Neural cell (in vitro differentiated cells): ENCODE results near the gene IQSEC2. TPM values are rescaled to one million over a fixed set of nuclear protein-coding genes. Genes with fewer than 3 reads are reported as not detected.

ENCODE experiments used
- H2AFZ ChIP-seq: fragments of 200-600, 300-800 bp; sonication (generic), shearing (Covaris generic); 2 replicates; pipeline ENCODE4 v1.6.0; 2014; ENCODE audit warnings: low read depth, mild to moderate bottlenecking, antibody characterized with exemption, low read length, moderate library complexity
- H3F3A ChIP-seq: fragments of 200-600 bp; shearing (Covaris generic); 2 replicates; pipeline ENCODE4 v1.6.1; 2016; ENCODE audit warnings: mild to moderate bottlenecking, moderate library complexity, mixed read lengths, antibody characterized with exemption, low read length; ENCODE audit not compliant: insufficient read depth, poor library complexity, severe bottlenecking
- H3K27ac ChIP-seq: fragments of 200-600, 300-800 bp; sonication (generic), shearing (Covaris generic); 2 replicates; pipeline ENCODE4 v1.5.1; 2014; ENCODE audit warnings: mild to moderate bottlenecking, low read length, moderate library complexity
- H3K27me3 ChIP-seq: fragments of 300-800, 200-600 bp; sonication (generic), shearing (Covaris generic); 2 replicates; pipeline ENCODE4 v1.6.0; 2014; ENCODE audit warnings: mild to moderate bottlenecking, low read depth, low read length, moderate library complexity; ENCODE audit not compliant: insufficient read depth
- H3K36me3 ChIP-seq: fragments of 300-800, 200-600 bp; sonication (generic), shearing (Covaris generic); 2 replicates; pipeline ENCODE4 v1.5.1; 2014; ENCODE audit warnings: mild to moderate bottlenecking, antibody characterized with exemption, low read length, moderate library complexity; ENCODE audit not compliant: insufficient read depth
- H3K4me2 ChIP-seq: fragments of 300-800, 200-600 bp; sonication (generic), shearing (Covaris generic); 2 replicates; pipeline ENCODE4 v1.6.0; 2014; ENCODE audit warnings: mild to moderate bottlenecking, low read length
- H3K4me3 ChIP-seq: fragments of 300-800, 200-600 bp; sonication (generic), shearing (Covaris generic); 2 replicates; pipeline ENCODE4 v1.5.1; 2014; ENCODE audit warnings: mild to moderate bottlenecking, low read length, moderate library complexity
- H3K79me2 ChIP-seq: fragments of 200-600 bp; shearing (Covaris generic); replicated peaks from 2 replicates; pipeline ENCODE4 v1.6.0; 2014; ENCODE audit warnings: mild to moderate bottlenecking, low read length, moderate library complexity; ENCODE audit not compliant: insufficient read depth
- H3K9ac ChIP-seq: fragments of 300-800, 200-600 bp; sonication (generic), shearing (Covaris generic); 2 replicates; pipeline ENCODE4 v1.6.1; 2016; ENCODE audit warnings: mild to moderate bottlenecking, low read length, mixed read lengths
- H3K9me2 ChIP-seq: fragments of 200-600 bp; shearing (Covaris generic); 2 replicates; pipeline ENCODE4 v1.6.1; 2016; ENCODE audit warnings: mild to moderate bottlenecking, low read length, mixed read lengths; ENCODE audit not compliant: insufficient read depth
- H3K9me3 ChIP-seq: fragments of 200-600, 300-800 bp; sonication (generic), shearing (Covaris generic); 2 replicates; pipeline ENCODE4 v1.6.1; 2016; ENCODE audit warnings: mild to moderate bottlenecking, mixed run types, low read length, moderate library complexity, mixed read lengths
- H4K20me1 ChIP-seq: fragments of 200-600 bp; shearing (Covaris generic); 2 replicates; pipeline ENCODE4 v1.6.1; 2016; ENCODE audit warnings: mild to moderate bottlenecking, mixed run types; ENCODE audit not compliant: insufficient read depth
- CTCF ChIP-seq: fragments of 450-650 bp; IDR thresholded peaks from 2 replicates; pipeline ENCODE4 v1.5.1; 2014; ENCODE audit warnings: antibody characterized with exemption, mild to moderate bottlenecking, moderate library complexity; ENCODE audit not compliant: poor library complexity, severe bottlenecking
- EP300 ChIP-seq: fragments of 450-650 bp; conservative IDR thresholded peaks from 2 replicates; pipeline ENCODE4 v1.6.1; 2014; ENCODE audit warnings: antibody characterized with exemption, mild to moderate bottlenecking, moderate library complexity; ENCODE audit not compliant: poor library complexity, severe bottlenecking
- EZH2 ChIP-seq: fragments of 200-600, 300-800 bp; shearing (Covaris generic), sonication (generic); IDR thresholded peaks from 2 replicates; pipeline ENCODE4 v1.6.1; 2014; ENCODE audit warnings: antibody characterized with exemption, low read length, borderline replicate concordance, mild to moderate bottlenecking; ENCODE audit not compliant: insufficient read depth, poor library complexity, severe bottlenecking
- MXI1 ChIP-seq: fragments of 450-650 bp; conservative IDR thresholded peaks from 2 replicates; pipeline ENCODE4 v1.6.1; 2014; ENCODE audit warnings: antibody characterized with exemption, mild to moderate bottlenecking; ENCODE audit not compliant: poor library complexity, severe bottlenecking
- POLR2AphosphoS5 ChIP-seq: IDR thresholded peaks from 2 replicates; pipeline ENCODE4 v1.6.1; 2012
- RAD21 ChIP-seq: fragments of 450-650 bp; conservative IDR thresholded peaks from 2 replicates; pipeline ENCODE4 v1.6.1; 2014; ENCODE audit warnings: antibody characterized with exemption, mild to moderate bottlenecking, moderate library complexity
- REST ChIP-seq: IDR thresholded peaks from 2 replicates; pipeline ENCODE4 v1.6.1; 2012; ENCODE audit warnings: borderline replicate concordance
- SMC3 ChIP-seq: fragments of 450-650 bp; conservative IDR thresholded peaks from 2 replicates; pipeline ENCODE4 v1.6.1; 2014; ENCODE audit warnings: antibody characterized with exemption, mild to moderate bottlenecking, moderate library complexity; ENCODE audit not compliant: poor library complexity
- TAF1 ChIP-seq: IDR thresholded peaks from 2 replicates; pipeline ENCODE4 v1.6.1; 2012; ENCODE audit warnings: low read depth
- polyA plus RNA-seq: library from polyadenylated mRNA; depleted of rRNA; stranded (reverse); fragments of >200 nt; gene quantifications from 2 replicates; pipeline ENCODE4 v1.2.3, GENCODE V29; 2014

Gene IQSEC2
- polyA plus RNA-seq, 1 donor from 2014 or later = 2.4 TPM

DNA sequence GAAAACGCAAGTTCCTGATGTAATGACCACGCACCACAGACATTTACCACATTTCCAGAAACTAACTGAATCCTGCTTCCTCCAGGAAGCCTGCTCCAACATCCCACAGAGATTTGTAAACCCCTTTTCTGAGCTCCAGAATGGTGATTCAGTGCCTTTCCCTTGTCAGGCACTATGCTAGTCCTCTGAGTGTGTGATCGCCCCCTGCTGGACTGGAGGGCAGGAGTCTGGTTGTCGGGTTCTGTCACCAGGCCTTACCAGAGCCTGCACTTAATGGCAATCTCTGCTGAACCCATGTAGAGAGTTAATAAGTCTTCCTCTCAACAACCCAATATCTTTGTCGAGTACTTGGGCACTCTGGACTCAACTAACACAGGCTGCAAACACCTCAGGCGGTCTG is 41.9 kb downstream of the IQSEC2 start:
- Histone ChIP-seq H3K4me3 (no peak overlapping the region), H3K9me2 (no peaks in the 10 kb centered on the region), H3K27me3 (no peaks in the 10 kb centered on the region), H3K9ac (no peak overlapping the region), H3K27ac (no peak overlapping the region), H3K36me3 (no peaks in the 10 kb centered on the region), H2AFZ (no peak overlapping the region), H3F3A (no peaks in the 10 kb centered on the region), H3K79me2 (no peaks in the 10 kb centered on the region), H3K4me2 (no peak overlapping the region), H4K20me1 (no peaks in the 10 kb centered on the region), H3K9me3 (no peaks in the 10 kb centered on the region)
- TF ChIP-seq MXI1 = no peak
- TF ChIP-seq TAF1 = no peak
- TF ChIP-seq EP300 = no peak

- H3K9me2 ChIP-seq = no peaks in the 10 kb centered on the region
- no peaks in the 10 kb centered on the region for H3K9me3 ChIP-seq
- H4K20me1 ChIP-seq = no peaks in the 10 kb centered on the region
- no peak overlapping the region for H3K27ac ChIP-seq
- no peak for TF ChIP-seq CTCF
- no peak for TF ChIP-seq MXI1
- TF ChIP-seq EP300 = no peak
- TF ChIP-seq REST = no peak
- TF ChIP-seq EZH2 = no peak
- no peak for TF ChIP-seq POLR2AphosphoS5
- H3K79me2 ChIP-seq = no peaks in the 10 kb centered on the region
- no peak overlapping the region for H3K9ac ChIP-seq
- no peaks in the 10 kb centered on the region for H3K27me3 ChIP-seq
- no peak overlapping the region for H3K4me2 ChIP-seq
- H2AFZ ChIP-seq = no peak overlapping the region
- H3F3A ChIP-seq = no peaks in the 10 kb centered on the region
- H3K4me3 ChIP-seq = no peak overlapping the region
- no peaks in the 10 kb centered on the region for H3K36me3 ChIP-seq
Observed at GRCh38 chrX:53237056-53237455, 44.3 kb downstream of the IQSEC2 start.

DNA sequence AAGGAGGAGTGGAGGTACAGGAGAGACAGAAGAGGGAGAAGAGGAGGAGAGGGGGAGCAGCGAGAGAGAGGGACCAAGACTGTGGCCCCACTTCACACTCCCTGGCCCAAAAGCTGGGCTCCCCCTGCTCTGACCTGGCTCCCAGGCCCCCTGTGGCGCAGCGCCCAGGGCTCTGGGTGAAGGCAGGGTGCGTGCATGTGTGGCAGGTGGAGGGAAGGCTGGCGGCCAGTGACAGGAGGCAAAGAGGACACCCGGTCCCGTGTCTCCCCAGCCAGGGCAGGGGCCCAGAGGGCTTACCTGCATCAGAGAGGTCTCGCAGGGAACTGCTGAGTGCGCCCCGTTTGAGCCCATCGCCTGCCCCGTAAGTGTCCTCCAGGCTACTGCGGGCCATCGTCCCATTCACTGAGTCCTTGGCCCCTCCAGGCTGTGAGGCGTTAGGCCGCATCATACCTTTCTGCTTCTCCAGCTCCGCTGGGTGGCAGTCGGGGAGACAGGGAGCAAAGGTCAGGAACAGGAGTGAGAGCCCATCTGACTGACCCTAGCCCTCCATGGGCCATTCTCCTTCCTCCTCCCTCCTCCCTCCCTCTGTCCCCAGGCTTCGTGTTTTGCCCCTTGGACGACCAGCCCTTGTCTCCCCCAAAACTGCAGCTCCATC is 45.2 kb downstream of the IQSEC2 start:
- Histone ChIP-seq H2AFZ (no peak overlapping the region), H4K20me1 (no peaks in the 10 kb centered on the region), H3K9me2 (no peaks in the 10 kb centered on the region), H3K79me2 (no peaks in the 10 kb centered on the region), H3K4me2 (no peak overlapping the region), H3K9me3 (no peaks in the 10 kb centered on the region), H3K4me3 (no peak overlapping the region), H3K27me3 (no peaks in the 10 kb centered on the region), H3F3A (no peaks in the 10 kb centered on the region), H3K36me3 (no peaks in the 10 kb centered on the region), H3K9ac (no peak overlapping the region), H3K27ac (no peak overlapping the region)
- TF ChIP-seq MXI1 (no peak), EP300 (no peak), POLR2AphosphoS5 (no peak), SMC3 (no peak), TAF1 (no peak), RAD21 (no peak), EZH2 (no peak), CTCF (no peak), REST (no peak)
